OCI-LY7 (cell line): ENCODE measurements around the gene ARHGAP30. TPM values are rescaled to one million over a fixed set of nuclear protein-coding genes. Genes with fewer than 3 reads are reported as not detected.

Experiments
- BruUV-seq: library from RNA; stranded (reverse); fragments of 400-500 nt; replicated peaks from 2 replicates; lab custom pipeline; 2021; lab: Mats Ljungman, UMichigan
- CTCF ChIA-PET: fragments of 300-600 bp; sonication (Branson Sonifier 250); formaldehyde crosslinking; loops from one replicate; lab custom pipeline; 2022; ENCODE audit warnings: antibody characterized with exemption; ENCODE audit not compliant: unreplicated experiment; lab: Charles Lee
- POLR2A ChIA-PET: fragments of 300-600 bp; sonication (Branson Sonifier 250); formaldehyde crosslinking; loops from one replicate; lab custom pipeline; 2022; ENCODE audit warnings: antibody characterized with exemption; lab: Charles Lee
- DNase-seq: peaks from one replicate; pipeline ENCODE4 v3.0.0-alpha.2; 2015; ENCODE audit warnings: low spot score
- H2AFZ ChIP-seq: fragments of 200-600 bp; sonication (generic), shearing (Covaris generic); 2 replicates; pipeline ENCODE4 v1.6.1; 2014; ENCODE audit warnings: mild to moderate bottlenecking, antibody characterized with exemption, low read length, moderate library complexity
- H3K27ac ChIP-seq: fragments of 200-600 bp; sonication (generic); 2 replicates; pipeline ENCODE4 v1.5.1; 2014; ENCODE audit warnings: mixed run types, low read depth, mild to moderate bottlenecking, moderate library complexity, low read length, inconsistent platforms; ENCODE audit not compliant: poor library complexity, severe bottlenecking
- H3K36me3 ChIP-seq: fragments of 200-600 bp; sonication (generic); 2 replicates; pipeline ENCODE4 v1.6.1; 2014; ENCODE audit warnings: mild to moderate bottlenecking, antibody characterized with exemption, low read length, moderate library complexity, mixed read lengths; ENCODE audit not compliant: insufficient read depth
- H3K4me1 ChIP-seq: fragments of 200-600 bp; sonication (generic); 2 replicates; pipeline ENCODE4 v1.5.1; 2014; ENCODE audit warnings: mild to moderate bottlenecking, low read length; ENCODE audit not compliant: insufficient read depth, poor library complexity, severe bottlenecking
- H3K4me2 ChIP-seq: fragments of 200-600 bp; sonication (generic); 2 replicates; pipeline ENCODE4 v1.6.1; 2014; ENCODE audit warnings: mild to moderate bottlenecking, low read length
- H3K4me3 ChIP-seq: fragments of 200-600 bp; sonication (generic); 2 replicates; pipeline ENCODE4 v1.5.1; 2014; ENCODE audit warnings: mild to moderate bottlenecking, low read depth, low read length; ENCODE audit not compliant: poor library complexity, severe bottlenecking
- H3K79me2 ChIP-seq: fragments of 200-600 bp; sonication (generic); 2 replicates; pipeline ENCODE4 v1.6.1; 2016; ENCODE audit warnings: low read depth, mild to moderate bottlenecking, low read length, moderate library complexity, mixed read lengths; ENCODE audit not compliant: insufficient read depth
- H3K9me2 ChIP-seq: fragments of 200-600 bp; sonication (generic); 2 replicates; pipeline ENCODE4 v1.6.1; 2016; ENCODE audit warnings: mild to moderate bottlenecking, low read length, mixed read lengths; ENCODE audit not compliant: insufficient read depth
- H3K9me3 ChIP-seq: fragments of 200-600 bp; sonication (generic); 2 replicates; pipeline ENCODE4 v1.6.1; 2014; ENCODE audit warnings: mild to moderate bottlenecking, mixed run types, low read length, mixed read lengths
- H4K20me1 ChIP-seq: fragments of 200-600 bp; sonication (generic); 2 replicates; pipeline ENCODE4 v1.6.1; 2014; ENCODE audit warnings: mild to moderate bottlenecking, antibody characterized with exemption, low read length, moderate library complexity, mixed read lengths; ENCODE audit not compliant: insufficient read depth
- EZH2phosphoT487 ChIP-seq: fragments of 200-600 bp; sonication (generic); IDR thresholded peaks from 2 replicates; pipeline ENCODE4 v1.6.1; 2018; ENCODE audit warnings: low read depth, borderline replicate concordance, mild to moderate bottlenecking, mixed run types, antibody characterized with exemption, low read length, moderate library complexity, mixed read lengths
- intact Hi-C: fragments of 100-400 bp; cut with micrococcal nuclease; formaldehyde crosslinking; loops from one replicate; pipeline ENCODE4 v1.10.0; 2022; ENCODE audit not compliant: unreplicated experiment
- small RNA-seq: library from RNA; depleted of rRNA; stranded (forward); fragments of <200 nt; gene quantifications from one replicate; pipeline ENCODE3, GENCODE V24; 2014
- total RNA-seq, 2 experiments: library from RNA; depleted of rRNA in 1 of 2; stranded (reverse); fragments of >200 nt in 1 of 2; shearing (Covaris generic) in 1 of 2; gene quantifications; 2 replicates each; pipeline ENCODE4 v1.2.3, GENCODE V29; 2014 to 2022
- TF ChIP-seq, protein P1 (sequence below): fragments of 200-600 bp; sonication (generic); conservative IDR thresholded peaks from 2 replicates; pipeline ENCODE4 v1.5.1; 2014; ENCODE audit warnings: mild to moderate bottlenecking, antibody characterized with exemption, low read length, moderate library complexity, mixed read lengths

ARHGAP30 gene
- total RNA-seq, 2 experiments from 2014 or later, result 56.2 to 101 TPM

DNA sequence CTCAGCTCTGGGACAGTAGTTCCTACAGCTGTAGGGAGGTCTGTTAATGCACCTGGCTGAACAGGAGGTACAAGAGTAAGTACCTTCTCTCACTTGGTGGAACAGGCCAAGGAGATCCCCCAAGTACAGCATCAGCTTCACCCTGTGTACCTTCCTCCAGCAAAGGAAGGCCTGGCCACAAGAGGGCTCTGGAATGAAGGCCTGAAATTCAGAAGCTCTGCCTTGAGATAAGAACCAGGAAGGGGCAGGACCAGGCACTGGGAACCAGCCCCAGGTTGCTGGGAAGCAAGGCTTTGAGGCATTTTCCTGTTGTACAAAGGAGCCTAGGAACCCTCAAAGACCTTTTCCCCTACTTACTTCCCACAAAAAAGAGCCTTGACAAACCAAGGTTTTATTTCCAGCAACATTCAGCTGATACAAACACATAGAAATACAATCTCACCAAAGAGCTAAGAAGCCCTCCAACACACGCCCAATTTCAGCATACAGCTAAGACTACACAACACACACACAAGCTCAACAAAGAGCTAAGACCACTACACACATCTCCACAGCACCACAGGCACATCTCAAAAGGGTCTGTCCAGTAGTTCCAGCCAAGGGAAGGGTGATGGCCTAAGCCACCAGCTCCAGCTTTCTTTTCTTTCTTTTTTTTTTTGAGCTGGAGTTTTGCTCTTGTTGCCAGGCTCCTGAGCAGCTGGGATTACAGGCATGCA lies 72.2 kb downstream of the ARHGAP30 start:
- intact Hi-C loops, result loop anchor here (1.0 to 5.0 kb wide), 4 partner anchors 41 to 160 kb away; partner anchors contain the start of genes TSTD1 and USP21
- H3K79me2 ChIP-seq, result no peaks in the 10 kb centered on the region
- H3K4me2 ChIP-seq, result no peak overlapping the region
- peaks cover 11% of the 10 kb centered on the region for H3K4me1 ChIP-seq
- peaks cover 12% of the 10 kb centered on the region for H3K36me3 ChIP-seq
- no TSS peak for BruUV-seq
- CTCF ChIA-PET, result interaction anchor here (0.7 to 1.3 kb wide), 7 partner anchors 23 to 141 kb away, joined by 3 to 7 read pairs (median 4); partner anchors contain the start of genes F11R and KLHDC9
- H3K9me2 ChIP-seq, result no peaks in the 10 kb centered on the region
- no peak overlapping the region for H2AFZ ChIP-seq
- no peak for TF ChIP-seq EZH2phosphoT487
- TF ChIP-seq, protein P1, sequence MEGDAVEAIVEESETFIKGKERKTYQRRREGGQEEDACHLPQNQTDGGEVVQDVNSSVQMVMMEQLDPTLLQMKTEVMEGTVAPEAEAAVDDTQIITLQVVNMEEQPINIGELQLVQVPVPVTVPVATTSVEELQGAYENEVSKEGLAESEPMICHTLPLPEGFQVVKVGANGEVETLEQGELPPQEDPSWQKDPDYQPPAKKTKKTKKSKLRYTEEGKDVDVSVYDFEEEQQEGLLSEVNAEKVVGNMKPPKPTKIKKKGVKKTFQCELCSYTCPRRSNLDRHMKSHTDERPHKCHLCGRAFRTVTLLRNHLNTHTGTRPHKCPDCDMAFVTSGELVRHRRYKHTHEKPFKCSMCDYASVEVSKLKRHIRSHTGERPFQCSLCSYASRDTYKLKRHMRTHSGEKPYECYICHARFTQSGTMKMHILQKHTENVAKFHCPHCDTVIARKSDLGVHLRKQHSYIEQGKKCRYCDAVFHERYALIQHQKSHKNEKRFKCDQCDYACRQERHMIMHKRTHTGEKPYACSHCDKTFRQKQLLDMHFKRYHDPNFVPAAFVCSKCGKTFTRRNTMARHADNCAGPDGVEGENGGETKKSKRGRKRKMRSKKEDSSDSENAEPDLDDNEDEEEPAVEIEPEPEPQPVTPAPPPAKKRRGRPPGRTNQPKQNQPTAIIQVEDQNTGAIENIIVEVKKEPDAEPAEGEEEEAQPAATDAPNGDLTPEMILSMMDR, result peak; percentile 84
- POLR2A ChIA-PET, result interaction anchor here (0.6 to 1.4 kb wide), 7 partner anchors 24 to 371 kb away, joined by 3 to 4 read pairs (median 3); partner anchors contain the start of genes CFAP126 and USF1
- peak; percentile 70 for DNase-seq
- no peaks in the 10 kb centered on the region for H4K20me1 ChIP-seq
- H3K9me3 ChIP-seq, result no peaks in the 10 kb centered on the region
- H3K4me3 ChIP-seq, result no peak overlapping the region
- H3K27ac ChIP-seq, result no peak overlapping the region

Small RNA genes lying within 50 kb of the gene (small RNA-seq; reads per million reads assigned to genes)
- not detected for gene AL591806.2

Other genes starting within 250 kb of the ARHGAP30 start
- not detected in 2 replicates for gene CD244, start 207.0 kb downstream of the ARHGAP30 start, total RNA-seq (2014; rRNA removed; shearing (Covaris generic))
- gene CD244, start 207.0 kb downstream of the ARHGAP30 start, total RNA-seq (2022), result not detected in 2 replicates
- not detected in 2 replicates for gene ITLN1, start 184.7 kb downstream of the ARHGAP30 start, total RNA-seq (2014; rRNA removed; shearing (Covaris generic))
- not detected in 2 replicates for gene ITLN1, start 184.7 kb downstream of the ARHGAP30 start, total RNA-seq (2022)
- not detected in 2 replicates for gene ITLN2, start 115.1 kb downstream of the ARHGAP30 start, total RNA-seq (2014; rRNA removed; shearing (Covaris generic))
- not detected in 2 replicates for gene ITLN2, start 115.1 kb downstream of the ARHGAP30 start, total RNA-seq (2022)
- 11.7 and 13.5 TPM in 2 replicates for gene F11R, start 48.7 kb downstream of the ARHGAP30 start, total RNA-seq (2014; rRNA removed; shearing (Covaris generic))
- gene F11R, start 48.7 kb downstream of the ARHGAP30 start, total RNA-seq (2022), result 16.0 and 25.0 TPM in 2 replicates
- 164 and 206 TPM in 2 replicates for gene TSTD1, start 30.9 kb downstream of the ARHGAP30 start, total RNA-seq (2014; rRNA removed; shearing (Covaris generic))
- 73.4 and 89.2 TPM in 2 replicates for gene TSTD1, start 30.9 kb downstream of the ARHGAP30 start, total RNA-seq (2022)
- 83.1 and 97.5 TPM in 2 replicates for gene USF1, start 23.9 kb downstream of the ARHGAP30 start, total RNA-seq (2014; rRNA removed; shearing (Covaris generic))
- 57.6 and 60.9 TPM in 2 replicates for gene USF1, start 23.9 kb downstream of the ARHGAP30 start, total RNA-seq (2022)
- gene NECTIN4, start 19.7 kb upstream of the ARHGAP30 start, total RNA-seq (2014; rRNA removed; shearing (Covaris generic)), result not detected in 2 replicates
- not detected in 2 replicates for gene NECTIN4, start 19.7 kb upstream of the ARHGAP30 start, total RNA-seq (2022)
- 0.95 and 2.7 TPM in 2 replicates for gene KLHDC9, start 28.5 kb upstream of the ARHGAP30 start, total RNA-seq (2014; rRNA removed; shearing (Covaris generic))
- 1.3 and 3.0 TPM in 2 replicates for gene KLHDC9, start 28.5 kb upstream of the ARHGAP30 start, total RNA-seq (2022)
- 52.7 and 55.6 TPM in 2 replicates for gene PFDN2, start 48.1 kb upstream of the ARHGAP30 start, total RNA-seq (2014; rRNA removed; shearing (Covaris generic))
- gene PFDN2, start 48.1 kb upstream of the ARHGAP30 start, total RNA-seq (2022), result 79.5 and 95.3 TPM in 2 replicates
- 30.2 and 42.7 TPM in 2 replicates for gene NIT1, start 48.2 kb upstream of the ARHGAP30 start, total RNA-seq (2014; rRNA removed; shearing (Covaris generic))
- gene NIT1, start 48.2 kb upstream of the ARHGAP30 start, total RNA-seq (2022), result 46.5 and 53.1 TPM in 2 replicates
- gene DEDD, start 62.8 kb upstream of the ARHGAP30 start, total RNA-seq (2014; rRNA removed; shearing (Covaris generic)), result 21.1 and 28.5 TPM in 2 replicates
- 36.9 and 41.9 TPM in 2 replicates for gene DEDD, start 62.8 kb upstream of the ARHGAP30 start, total RNA-seq (2022)
- gene UFC1, start 84.1 kb upstream of the ARHGAP30 start, total RNA-seq (2014; rRNA removed; shearing (Covaris generic)), result 61.2 and 87.7 TPM in 2 replicates
- 79.4 and 80.9 TPM in 2 replicates for gene UFC1, start 84.1 kb upstream of the ARHGAP30 start, total RNA-seq (2022)
- 18.4 and 19.6 TPM in 2 replicates for gene USP21, start 89.6 kb upstream of the ARHGAP30 start, total RNA-seq (2014; rRNA removed; shearing (Covaris generic))
- gene USP21, start 89.6 kb upstream of the ARHGAP30 start, total RNA-seq (2022), result 29.5 and 34.0 TPM in 2 replicates
- 40.1 and 42.0 TPM in 2 replicates for gene PPOX, start 96.5 kb upstream of the ARHGAP30 start, total RNA-seq (2014; rRNA removed; shearing (Covaris generic))
- gene PPOX, start 96.5 kb upstream of the ARHGAP30 start, total RNA-seq (2022), result 45.5 and 53.2 TPM in 2 replicates
- gene B4GALT3, start 107.6 kb upstream of the ARHGAP30 start, total RNA-seq (2014; rRNA removed; shearing (Covaris generic)), result 36.2 and 39.1 TPM in 2 replicates
- 41.7 and 49.8 TPM in 2 replicates for gene B4GALT3, start 107.6 kb upstream of the ARHGAP30 start, total RNA-seq (2022)
- 0.03 TPM in 2 replicates for gene ADAMTS4, start 129.2 kb upstream of the ARHGAP30 start, total RNA-seq (2014; rRNA removed; shearing (Covaris generic))
- gene ADAMTS4, start 129.2 kb upstream of the ARHGAP30 start, total RNA-seq (2022), result 0.07 and 0.15 TPM in 2 replicates
- gene NDUFS2, start 132.5 kb upstream of the ARHGAP30 start, total RNA-seq (2014; rRNA removed; shearing (Covaris generic)), result 62.9 and 76.4 TPM in 2 replicates
- 72.1 and 73.4 TPM in 2 replicates for gene NDUFS2, start 132.5 kb upstream of the ARHGAP30 start, total RNA-seq (2022)
- gene FCER1G, start 145.4 kb upstream of the ARHGAP30 start, total RNA-seq (2014; rRNA removed; shearing (Covaris generic)), result 3.2 TPM in 1 of 2 replicates, not detected in the other
- gene FCER1G, start 145.4 kb upstream of the ARHGAP30 start, total RNA-seq (2022), result 0.88 and 1.2 TPM in 2 replicates
- not detected in 2 replicates for gene APOA2, start 153.7 kb upstream of the ARHGAP30 start, total RNA-seq (2014; rRNA removed; shearing (Covaris generic))
- gene APOA2, start 153.7 kb upstream of the ARHGAP30 start, total RNA-seq (2022), result not detected in 2 replicates
- gene TOMM40L, start 156.2 kb upstream of the ARHGAP30 start, total RNA-seq (2014; rRNA removed; shearing (Covaris generic)), result 8.3 and 11.0 TPM in 2 replicates
- 16.0 and 20.1 TPM in 2 replicates for gene TOMM40L, start 156.2 kb upstream of the ARHGAP30 start, total RNA-seq (2022)
- not detected in 2 replicates for gene NR1I3, start 168.3 kb upstream of the ARHGAP30 start, total RNA-seq (2014; rRNA removed; shearing (Covaris generic))
- gene NR1I3, start 168.3 kb upstream of the ARHGAP30 start, total RNA-seq (2022), result not detected in 2 replicates
- gene PCP4L1, start 188.9 kb upstream of the ARHGAP30 start, total RNA-seq (2014; rRNA removed; shearing (Covaris generic)), result not detected in 2 replicates
- not detected in 2 replicates for gene PCP4L1, start 188.9 kb upstream of the ARHGAP30 start, total RNA-seq (2022)
- 4.2 and 4.5 TPM in 2 replicates for gene MPZ, start 240.1 kb upstream of the ARHGAP30 start, total RNA-seq (2014; rRNA removed; shearing (Covaris generic))
- 9.0 and 10.8 TPM in 2 replicates for gene MPZ, start 240.1 kb upstream of the ARHGAP30 start, total RNA-seq (2022)
- gene SDHC, start 244.5 kb upstream of the ARHGAP30 start, total RNA-seq (2014; rRNA removed; shearing (Covaris generic)), result 17.9 and 20.6 TPM in 2 replicates
- gene SDHC, start 244.5 kb upstream of the ARHGAP30 start, total RNA-seq (2022), result 149 and 175 TPM in 2 replicates